Activated CD4-positive, alpha-beta T cell treated with anti-CD3 and anti-CD28 coated beads, Interleukin-2, amount 10 ng/mL, durations not matched to agents 7 days and 5 days (primary cell): Measurements from ENCODE around the gene PHLDA3. TPM values are rescaled to one million over a fixed set of nuclear protein-coding genes. Genes with fewer than 3 reads are reported as not detected.
A peak's percentile ranks its signal among the peaks of the same experiment; 100 is the strongest.
"Not testable (repeated sequence)": the region's sequence is repeated elsewhere in the genome, so short reads cannot be mapped to it uniquely, and the experiment has no call there.

Source experiments
- CTCF ChIA-PET: fragments of 350-600 bp; sonication (Branson Sonifier 250); formaldehyde crosslinking; loops from one replicate; lab custom pipeline; 2021; ENCODE audit warnings: antibody characterized with exemption; lab: Charles Lee
- POLR2A ChIA-PET: fragments of 350-600 bp; sonication (Branson Sonifier 250); formaldehyde crosslinking; loops from one replicate; lab custom pipeline; 2021; ENCODE audit warnings: antibody characterized with exemption; lab: Charles Lee
- DNase-seq: peaks from one replicate; pipeline ENCODE4 v3.0.0-alpha.2; 2020
- H3K27ac Mint-ChIP-seq: one replicate; pipeline ENCODE4 v1.8.0; 2021; ENCODE audit warnings: mild to moderate bottlenecking, moderate library complexity, mixed read lengths
- H3K27me3 Mint-ChIP-seq: one replicate; pipeline ENCODE4 v1.8.0; 2021; ENCODE audit warnings: mixed read lengths
- H3K36me3 Mint-ChIP-seq: one replicate; pipeline ENCODE4 v1.8.0; 2021; ENCODE audit warnings: low read depth, mixed read lengths
- H3K4me1 Mint-ChIP-seq: one replicate; pipeline ENCODE4 v1.8.0; 2021; ENCODE audit warnings: mixed read lengths
- H3K4me3 Mint-ChIP-seq: one replicate; pipeline ENCODE4 v1.8.0; 2021; ENCODE audit warnings: mild to moderate bottlenecking, moderate library complexity, mixed read lengths
- H3K9me3 Mint-ChIP-seq: one replicate; pipeline ENCODE4 v1.8.0; 2021; ENCODE audit warnings: mixed read lengths
- total RNA-seq, 2 experiments: library from RNA; stranded (reverse); gene quantifications; one replicate each; pipeline ENCODE4 v1.2.3, GENCODE V29; 2021

Gene PHLDA3
- total RNA-seq, 2 experiments from 2014 or later: 12.1 to 18.8 TPM

DNA sequence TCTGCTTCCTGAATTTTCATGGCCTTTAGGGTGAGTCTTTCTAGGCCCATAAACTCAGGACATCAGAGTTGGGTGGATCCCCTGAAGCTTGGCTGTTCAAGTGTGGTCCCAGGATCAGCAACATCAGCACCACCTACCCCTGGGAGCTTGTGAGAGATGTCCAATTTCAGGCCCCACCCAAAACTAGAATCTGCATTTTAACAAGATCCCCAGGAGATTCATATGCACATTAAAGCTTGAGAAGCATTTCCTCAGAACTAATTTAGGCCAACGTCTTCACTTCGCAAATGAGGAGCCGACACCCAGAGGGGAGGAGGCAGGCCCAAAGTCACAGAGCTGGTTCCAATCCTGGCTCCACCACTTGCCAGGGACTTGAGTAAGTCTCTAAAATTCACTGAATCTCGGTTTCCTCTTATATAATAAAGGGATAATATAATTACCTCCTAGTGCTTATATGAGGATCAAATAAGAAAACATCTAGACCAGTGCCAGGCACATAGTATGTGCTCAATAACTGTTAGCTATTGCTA is 10.3 kb upstream of the PHLDA3 start:
- Mint-ChIP-seq H3K27ac (peak overlapping the region; percentile 11), H3K27me3 (peaks cover 32% of the 10 kb centered on the region), H3K9me3 (no peaks in the 10 kb centered on the region), H3K36me3 (peaks cover 4% of the 10 kb centered on the region), H3K4me1 (peaks cover 34% of the 10 kb centered on the region), H3K4me3 (no peak overlapping the region)
- POLR2A ChIA-PET: interaction anchor here (0.5 to 0.6 kb wide), 2 partner anchors 34 to 73 kb away, joined by 3 to 4 read pairs; no protein-coding TSS in a partner anchor
- DNase-seq: no peak
- CTCF ChIA-PET: interaction anchor here (1.2 to 9.8 kb wide), 4 partner anchors 22 to 36 kb away, joined by 3 to 156 read pairs (median 36); no protein-coding TSS in a partner anchor

DNA sequence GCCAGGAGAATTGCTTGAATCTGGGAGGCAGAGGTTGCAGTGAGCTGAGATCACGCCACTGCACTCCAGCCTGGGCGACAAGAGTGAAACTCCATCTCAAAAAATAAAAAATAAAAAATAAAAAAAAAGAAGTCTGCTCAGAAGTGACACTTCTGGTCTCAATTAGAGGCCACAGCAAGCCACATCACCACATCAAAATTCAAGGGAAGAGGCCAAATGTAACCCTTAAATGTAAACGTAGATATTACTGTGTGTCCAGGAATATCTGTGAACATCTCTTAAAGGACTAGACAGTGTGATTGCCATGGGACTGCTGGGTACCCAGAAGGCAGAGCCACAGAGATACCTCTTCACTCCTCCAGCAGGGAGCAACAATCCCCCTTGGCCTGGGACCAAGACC is 9.7 kb upstream of the PHLDA3 start:
- ChIA-PET POLR2A (interaction anchor here (0.6 kb wide), 1 partner anchor 34 kb away, joined by 3 read pairs; no protein-coding TSS in a partner anchor), CTCF (interaction anchor here (0.7 to 9.8 kb wide), 4 partner anchors 11 to 37 kb away, joined by 3 to 156 read pairs (median 3); no protein-coding TSS in a partner anchor)
- Mint-ChIP-seq H3K4me1 (peaks cover 34% of the 10 kb centered on the region), H3K27me3 (peaks cover 37% of the 10 kb centered on the region)
- not testable (repeated sequence) for H3K36me3 Mint-ChIP-seq, H3K9me3 Mint-ChIP-seq, H3K27ac Mint-ChIP-seq, DNase-seq, H3K4me3 Mint-ChIP-seq

DNA sequence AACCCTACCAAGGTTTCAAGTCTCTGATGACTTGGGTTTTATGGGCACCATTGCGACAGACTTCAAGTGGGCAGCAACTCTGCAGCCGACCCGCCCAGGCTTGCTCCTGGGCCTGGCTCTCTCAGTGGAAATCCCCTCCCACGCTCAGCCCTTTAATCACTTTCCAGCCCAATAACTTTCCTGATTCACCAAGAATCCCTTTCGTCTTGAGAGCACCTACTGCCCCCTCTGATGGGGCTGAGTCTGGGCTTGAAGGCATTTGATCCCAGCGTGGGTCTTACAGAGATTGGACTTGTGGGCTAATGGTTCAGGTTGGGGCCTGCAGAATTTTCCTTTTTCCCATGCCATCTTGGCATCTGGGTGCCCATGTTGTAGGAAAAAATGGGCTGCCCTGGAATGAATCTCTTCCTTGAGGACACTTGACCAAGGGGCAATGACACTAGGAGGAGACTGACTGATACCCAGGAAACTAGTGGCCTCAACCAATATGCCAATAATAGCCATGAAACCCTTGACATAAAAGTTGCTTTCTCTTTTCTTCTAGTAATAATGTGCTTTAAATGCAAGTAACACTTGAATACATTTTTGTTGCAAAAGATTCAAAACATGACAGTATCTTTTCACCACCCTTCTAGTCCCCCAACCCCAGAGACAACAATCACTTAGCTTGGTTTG is 7.8 kb upstream of the PHLDA3 start:
- Mint-ChIP-seq H3K27me3 (peaks cover 46% of the 10 kb centered on the region), H3K4me1 (peaks cover 26% of the 10 kb centered on the region), H3K36me3 (no peaks in the 10 kb centered on the region), H3K9me3 (no peaks in the 10 kb centered on the region), H3K27ac (no peak overlapping the region), H3K4me3 (no peak overlapping the region)
- POLR2A ChIA-PET: no interaction called here
- CTCF ChIA-PET: interaction anchor here (0.8 to 1.1 kb wide), 2 partner anchors 25 to 55 kb away, joined by 3 read pairs; no protein-coding TSS in a partner anchor
- DNase-seq: no peak

DNA sequence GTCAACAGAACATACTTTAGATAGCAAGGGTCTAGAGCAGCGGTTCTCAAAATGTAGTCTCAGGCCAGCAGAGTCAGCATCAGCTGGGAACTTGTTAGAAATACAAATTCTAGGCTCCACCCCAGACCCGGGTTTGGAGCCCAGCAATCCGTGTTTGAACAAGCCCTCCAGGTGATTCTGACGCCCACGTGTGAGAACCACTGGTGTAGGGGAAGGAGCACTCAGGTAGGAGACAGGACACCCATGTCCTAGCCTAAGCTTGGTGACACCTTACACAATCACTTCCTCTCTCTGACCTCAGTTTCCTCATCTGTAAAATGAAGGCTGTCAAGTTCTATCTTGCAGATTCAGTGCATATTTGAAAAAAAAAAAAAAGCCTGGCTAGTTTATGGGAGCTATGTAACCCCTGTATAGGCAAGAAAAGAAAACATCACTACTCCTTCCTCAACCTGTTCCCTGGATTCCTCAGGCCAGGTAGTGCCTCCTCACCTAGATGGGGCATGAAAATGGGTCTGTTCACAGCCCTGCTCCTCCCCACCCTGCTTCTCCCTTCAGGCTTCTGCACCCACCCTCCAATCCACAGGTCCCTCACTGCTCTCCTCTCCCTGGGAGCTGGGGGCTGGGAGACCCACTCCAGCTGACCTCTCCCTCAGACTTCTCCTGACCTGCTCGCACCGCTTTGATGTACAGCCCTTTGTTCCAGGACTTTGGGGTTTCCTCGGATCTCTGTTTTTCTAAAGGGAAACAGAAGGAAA is 7.1 kb upstream of the PHLDA3 start:
- H3K9me3 Mint-ChIP-seq: no peaks in the 10 kb centered on the region
- no peak overlapping the region for H3K27ac Mint-ChIP-seq
- H3K4me3 Mint-ChIP-seq: no peak overlapping the region
- POLR2A ChIA-PET: no interaction called here
- DNase-seq: no peak
- H3K4me1 Mint-ChIP-seq: peaks cover 21% of the 10 kb centered on the region
- H3K36me3 Mint-ChIP-seq: no peaks in the 10 kb centered on the region
- H3K27me3 Mint-ChIP-seq: peaks cover 48% of the 10 kb centered on the region
- CTCF ChIA-PET: interaction anchor here (0.8 to 1.1 kb wide), 3 partner anchors 26 to 56 kb away, joined by 3 to 4 read pairs (median 3); no protein-coding TSS in a partner anchor

DNA sequence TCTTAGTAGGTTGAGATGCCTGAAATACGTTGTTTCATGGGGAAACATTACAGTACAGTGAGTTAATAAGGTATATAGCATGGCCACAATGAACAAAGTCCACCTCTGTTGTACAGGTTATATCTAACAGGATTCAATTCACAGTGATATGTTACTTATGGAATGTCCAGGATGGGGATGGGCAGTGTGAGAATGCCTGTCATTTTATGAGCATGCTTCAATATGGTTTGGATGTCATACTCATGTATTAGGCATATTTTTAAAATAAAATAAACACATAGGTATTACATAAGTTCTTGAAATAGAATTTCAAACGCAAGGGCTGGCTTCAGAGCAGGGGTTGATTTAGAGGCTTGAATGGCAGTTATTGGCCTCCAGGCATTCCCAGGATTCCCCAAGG is 6.1 kb upstream of the PHLDA3 start:
- no peaks in the 10 kb centered on the region for H3K36me3 Mint-ChIP-seq
- peaks cover 15% of the 10 kb centered on the region for H3K4me1 Mint-ChIP-seq
- CTCF ChIA-PET: interaction anchor here (0.9 to 1.1 kb wide), 2 partner anchors 27 to 38 kb away, joined by 3 to 4 read pairs; no protein-coding TSS in a partner anchor
- peaks cover 50% of the 10 kb centered on the region for H3K27me3 Mint-ChIP-seq
- no peak for DNase-seq
- H3K27ac Mint-ChIP-seq: no peak overlapping the region
- POLR2A ChIA-PET: no interaction called here
- no peak overlapping the region for H3K4me3 Mint-ChIP-seq
- H3K9me3 Mint-ChIP-seq: no peaks in the 10 kb centered on the region

DNA sequence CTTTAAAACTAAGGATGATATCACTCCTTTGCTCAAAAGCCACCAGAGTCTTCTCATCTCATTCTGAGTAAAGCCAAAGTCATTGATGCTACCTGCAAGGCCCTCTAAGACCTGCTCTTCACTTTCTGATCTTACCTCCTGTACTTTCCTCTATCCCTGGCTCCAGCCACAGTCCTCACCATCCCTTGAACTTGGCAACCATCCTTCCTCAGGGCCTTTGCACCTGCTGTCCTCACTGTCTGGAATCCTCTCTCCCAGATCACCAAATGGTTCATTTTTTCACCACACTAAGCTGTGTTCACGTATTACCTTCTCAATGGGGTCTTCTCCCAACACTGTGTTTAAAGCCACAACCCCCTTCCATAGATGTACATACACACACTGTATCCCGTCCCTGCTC is 4.3 kb upstream of the PHLDA3 start:
- peaks cover 21% of the 10 kb centered on the region for H3K4me1 Mint-ChIP-seq
- H3K9me3 Mint-ChIP-seq: no peaks in the 10 kb centered on the region
- CTCF ChIA-PET: interaction anchor here (1.1 to 2.1 kb wide), 2 partner anchors 9 to 40 kb away, joined by 5 to 6 read pairs; no protein-coding TSS in a partner anchor
- no peak for DNase-seq
- no peaks in the 10 kb centered on the region for H3K36me3 Mint-ChIP-seq
- no peak overlapping the region for H3K4me3 Mint-ChIP-seq
- peaks cover 57% of the 10 kb centered on the region for H3K27me3 Mint-ChIP-seq
- POLR2A ChIA-PET: no interaction called here
- no peak overlapping the region for H3K27ac Mint-ChIP-seq

DNA sequence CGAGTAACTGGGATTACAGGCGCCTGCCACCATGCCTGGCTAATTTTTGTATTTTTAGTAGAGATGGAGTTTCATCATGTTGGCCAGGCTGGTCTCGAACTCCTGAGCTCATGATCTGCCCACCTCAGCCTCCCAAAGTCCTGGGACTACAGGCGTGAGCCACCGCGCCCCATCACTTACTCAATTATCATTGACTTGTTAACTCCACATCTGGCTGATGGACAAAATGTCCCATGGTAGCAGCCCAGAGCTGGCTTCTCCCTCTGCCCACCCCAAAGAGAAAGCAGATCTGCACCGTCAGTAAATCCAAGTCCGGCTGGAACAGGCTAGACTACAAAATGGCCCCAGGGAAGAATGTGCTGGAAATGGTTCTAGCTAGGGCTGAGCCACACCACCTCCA is 3.3 kb upstream of the PHLDA3 start:
- H3K36me3 Mint-ChIP-seq, H3K9me3 Mint-ChIP-seq, POLR2A ChIA-PET, DNase-seq, H3K4me3 Mint-ChIP-seq, H3K27ac Mint-ChIP-seq: not testable (repeated sequence)
- Mint-ChIP-seq H3K27me3 (peaks cover 54% of the 10 kb centered on the region), H3K4me1 (peaks cover 27% of the 10 kb centered on the region)
- CTCF ChIA-PET: interaction anchor here (0.6 to 2.1 kb wide), 4 partner anchors 10 to 219 kb away, joined by 3 to 6 read pairs (median 4); no protein-coding TSS in a partner anchor

DNA sequence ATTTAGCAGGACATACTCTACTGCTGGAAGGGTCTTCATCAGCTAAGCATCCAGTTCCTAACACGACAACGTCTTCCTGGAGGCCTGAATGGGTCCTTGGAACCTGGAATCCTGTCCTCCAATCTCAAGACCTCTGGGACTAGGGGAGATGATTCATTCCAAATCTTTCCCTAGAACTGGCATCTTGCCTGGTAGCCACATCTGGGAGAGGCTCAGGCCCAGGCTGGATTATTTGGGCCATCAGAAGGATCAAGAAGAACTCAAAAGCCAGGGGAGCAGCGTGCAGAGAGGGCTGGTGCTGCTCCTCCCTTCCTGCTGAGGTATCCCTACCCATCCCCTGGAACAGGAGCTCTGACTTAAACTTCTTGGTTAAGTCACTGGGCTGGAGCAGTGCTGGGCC is 2.8 kb upstream of the PHLDA3 start:
- ChIA-PET POLR2A (no interaction called here), CTCF (interaction anchor here (0.9 to 3.7 kb wide), 3 partner anchors 10 to 41 kb away, joined by 3 to 22 read pairs (median 5); no protein-coding TSS in a partner anchor)
- no peak for DNase-seq
- Mint-ChIP-seq H3K27me3 (peaks cover 53% of the 10 kb centered on the region), H3K4me1 (peaks cover 27% of the 10 kb centered on the region), H3K36me3 (peaks cover 4% of the 10 kb centered on the region), H3K27ac (no peak overlapping the region), H3K4me3 (no peak overlapping the region), H3K9me3 (no peaks in the 10 kb centered on the region)

DNA sequence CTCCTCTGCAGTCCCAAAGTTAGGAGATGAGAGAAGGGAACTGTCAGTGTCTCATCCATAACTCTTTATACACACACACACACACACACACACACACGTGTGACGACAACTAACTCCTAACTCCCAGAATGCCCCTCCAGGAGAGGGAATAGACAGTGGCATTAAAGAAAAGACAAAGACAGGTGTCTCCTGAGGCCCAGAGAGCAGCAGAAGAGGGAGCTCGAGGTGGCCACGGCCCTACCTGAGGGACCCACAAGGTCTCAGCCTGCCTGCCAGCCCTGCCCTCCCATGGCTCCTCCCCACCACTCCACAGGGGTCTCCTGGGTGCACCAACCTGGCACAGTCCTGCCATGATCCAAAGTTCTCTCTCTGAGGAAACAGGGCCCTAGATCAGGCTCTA is 1.6 kb upstream of the PHLDA3 start:
- POLR2A ChIA-PET: no interaction called here
- DNase-seq: no peak
- no peak overlapping the region for H3K27ac Mint-ChIP-seq
- H3K27me3 Mint-ChIP-seq: peaks cover 47% of the 10 kb centered on the region
- H3K36me3 Mint-ChIP-seq: peaks cover 5% of the 10 kb centered on the region
- no peak overlapping the region for H3K4me3 Mint-ChIP-seq
- CTCF ChIA-PET: interaction anchor here (3.7 kb wide), 1 partner anchor 11 kb away, joined by 22 read pairs; no protein-coding TSS in a partner anchor
- H3K9me3 Mint-ChIP-seq: no peaks in the 10 kb centered on the region
- peaks cover 18% of the 10 kb centered on the region for H3K4me1 Mint-ChIP-seq

DNA sequence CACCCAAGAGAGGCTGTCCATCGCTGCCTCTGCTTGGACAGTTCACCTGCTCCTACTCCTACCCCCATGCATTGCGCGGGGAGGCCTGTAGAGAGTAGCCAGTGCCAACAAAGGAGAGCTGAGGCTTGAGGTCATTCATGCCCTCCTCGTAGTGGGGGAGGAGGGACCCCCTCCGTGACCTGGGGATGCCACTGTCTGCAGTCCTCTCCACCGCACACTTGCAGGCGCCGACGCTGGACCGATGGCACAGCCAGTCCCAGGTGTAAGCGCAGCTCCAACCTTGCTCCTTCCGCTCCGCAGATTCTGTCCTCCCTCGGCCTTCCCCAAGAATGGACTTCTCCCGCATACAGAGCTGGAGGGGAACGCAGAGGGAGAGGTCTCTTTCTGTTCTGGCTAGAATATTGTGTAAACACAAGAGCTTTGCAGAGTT is 672 bp upstream of the PHLDA3 start:
- POLR2A ChIA-PET: no interaction called here
- peak overlapping the region; percentile 65 for H3K27ac Mint-ChIP-seq
- CTCF ChIA-PET: interaction anchor here (0.6 to 3.7 kb wide), 5 partner anchors 12 to 103 kb away, joined by 3 to 22 read pairs (median 8); no protein-coding TSS in a partner anchor
- H3K27me3 Mint-ChIP-seq: peaks cover 42% of the 10 kb centered on the region
- H3K4me3 Mint-ChIP-seq: peak overlapping the region; percentile 79
- H3K4me1 Mint-ChIP-seq: peaks cover 18% of the 10 kb centered on the region
- peaks cover 5% of the 10 kb centered on the region for H3K36me3 Mint-ChIP-seq
- no peak for DNase-seq
- no peaks in the 10 kb centered on the region for H3K9me3 Mint-ChIP-seq

DNA sequence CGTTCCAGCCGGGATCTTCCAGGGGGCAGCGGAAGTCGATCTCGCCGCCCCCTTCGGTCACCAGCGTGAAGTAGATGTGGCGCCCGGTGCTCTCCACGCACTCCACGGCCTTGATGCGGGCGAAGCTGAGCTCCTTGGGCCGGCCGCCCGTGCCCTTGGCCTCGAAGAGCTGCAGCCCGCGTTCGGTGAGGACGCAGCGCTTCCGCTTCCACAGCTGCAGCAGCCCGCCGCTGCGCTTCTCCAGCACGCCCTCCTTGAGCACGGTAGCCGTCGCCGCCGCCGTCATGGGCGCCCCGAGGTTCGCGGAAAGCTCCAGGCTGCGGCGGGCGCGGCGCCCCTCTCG is 516 bp downstream of the PHLDA3 start:
- Mint-ChIP-seq H3K4me3 (peak overlapping the region; percentile 78), H3K27me3 (peaks cover 35% of the 10 kb centered on the region), H3K4me1 (peaks cover 18% of the 10 kb centered on the region), H3K9me3 (no peaks in the 10 kb centered on the region), H3K36me3 (peaks cover 5% of the 10 kb centered on the region), H3K27ac (peak overlapping the region; percentile 41)
- ChIA-PET POLR2A (interaction anchor here (0.7 kb wide), 1 partner anchor 33 kb away, joined by 3 read pairs; no protein-coding TSS in a partner anchor), CTCF (interaction anchor here (1.3 to 3.7 kb wide), 3 partner anchors 13 to 44 kb away, joined by 8 to 22 read pairs (median 11); no protein-coding TSS in a partner anchor)
- peak; percentile 44 for DNase-seq

DNA sequence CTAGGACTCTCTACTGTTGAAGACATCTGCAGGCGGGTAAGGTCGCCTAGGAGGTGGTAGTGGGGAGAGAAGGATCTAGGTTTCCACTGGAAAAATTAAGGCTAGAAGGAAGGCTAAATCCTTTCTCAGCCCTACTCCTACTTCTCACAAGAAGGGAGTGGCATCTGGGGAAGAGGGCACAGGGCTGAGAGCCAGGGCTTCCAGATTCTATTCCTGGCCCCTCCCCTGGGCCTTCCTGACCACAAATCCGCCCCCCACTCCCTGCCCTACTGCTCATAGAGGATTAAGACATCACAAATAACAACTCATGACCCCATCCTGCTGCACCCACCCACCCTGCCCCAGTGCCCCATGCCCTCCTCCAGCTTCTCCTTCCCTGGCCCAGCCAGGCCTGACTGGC is 2.5 kb downstream of the PHLDA3 start:
- ChIA-PET POLR2A (no interaction called here), CTCF (interaction anchor here (1.0 to 2.9 kb wide), 3 partner anchors 15 to 46 kb away, joined by 4 to 13 read pairs (median 4); no protein-coding TSS in a partner anchor)
- no peak overlapping the region for H3K27ac Mint-ChIP-seq
- no peak for DNase-seq
- H3K4me1 Mint-ChIP-seq: peaks cover 18% of the 10 kb centered on the region
- no peaks in the 10 kb centered on the region for H3K9me3 Mint-ChIP-seq
- H3K4me3 Mint-ChIP-seq: no peak overlapping the region
- H3K36me3 Mint-ChIP-seq: peaks cover 5% of the 10 kb centered on the region
- peaks cover 22% of the 10 kb centered on the region for H3K27me3 Mint-ChIP-seq
